22Rv1 (cell line): ENCODE results near the gene BPIFB6.

Experiments used
- H3K27ac ChIP-seq: fragments of 450-650 bp; 2 replicates; pipeline ENCODE4 v1.5.1; 2017
- CTCF ChIP-seq: fragments of 450-650 bp; IDR thresholded peaks from 2 replicates; pipeline ENCODE4 v1.5.1; 2017; ENCODE audit warnings: mild to moderate bottlenecking
- ZFX ChIP-seq: fragments of 450-650 bp; IDR thresholded peaks from 2 replicates; pipeline ENCODE4 v1.6.1; 2017; ENCODE audit warnings: antibody characterized with exemption, borderline replicate concordance

The BPIFB6 gene

DNA sequence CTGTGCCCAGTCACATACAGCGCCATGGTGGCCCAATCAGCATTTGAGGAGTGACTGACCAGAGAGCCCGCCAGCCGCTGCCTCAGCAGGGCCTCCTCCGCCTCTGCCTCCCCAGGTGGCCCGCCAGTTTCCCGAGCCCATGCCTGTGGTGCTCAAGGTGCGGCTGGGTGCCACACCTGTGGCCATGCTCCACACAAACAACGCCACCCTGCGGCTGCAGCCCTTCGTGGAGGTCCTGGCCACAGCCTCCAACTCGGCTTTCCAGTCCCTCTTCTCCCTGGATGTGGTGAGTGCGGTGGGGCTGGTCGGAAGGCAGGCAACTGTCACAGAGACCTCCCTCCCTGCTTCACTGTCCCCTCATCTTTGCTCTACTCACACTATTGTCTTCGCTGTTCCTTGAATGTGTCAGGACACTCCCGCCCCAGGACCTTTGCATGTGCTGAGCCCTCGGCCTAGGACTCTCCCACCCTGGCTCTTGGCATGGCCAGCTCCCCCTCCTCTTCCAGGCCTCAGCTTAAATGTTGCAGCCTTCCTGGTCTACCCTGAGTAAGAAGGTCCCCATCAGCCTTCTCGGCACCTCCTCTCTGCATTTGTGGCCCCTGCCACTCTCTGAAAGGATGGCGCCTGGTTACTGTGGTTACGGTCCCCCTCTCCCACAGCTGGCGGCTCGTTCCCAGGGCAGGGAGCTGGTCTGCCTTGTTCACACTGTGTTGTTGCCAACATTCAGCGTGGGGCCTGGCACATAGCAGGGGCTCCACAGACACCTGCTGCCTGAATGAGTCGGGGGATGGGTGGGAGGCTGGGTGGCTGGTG is 11.8 kb upstream of the BPIFB6 start:
- no peak for TF ChIP-seq ZFX
- TF ChIP-seq CTCF: no peak
- no peak overlapping the region for H3K27ac ChIP-seq

GRCh38 chr20:33020278-33021161 is 10.9 kb upstream of the BPIFB6 start:
- H3K27ac ChIP-seq: no peak overlapping the region
- TF ChIP-seq ZFX: no peak
- TF ChIP-seq CTCF: no peak

DNA sequence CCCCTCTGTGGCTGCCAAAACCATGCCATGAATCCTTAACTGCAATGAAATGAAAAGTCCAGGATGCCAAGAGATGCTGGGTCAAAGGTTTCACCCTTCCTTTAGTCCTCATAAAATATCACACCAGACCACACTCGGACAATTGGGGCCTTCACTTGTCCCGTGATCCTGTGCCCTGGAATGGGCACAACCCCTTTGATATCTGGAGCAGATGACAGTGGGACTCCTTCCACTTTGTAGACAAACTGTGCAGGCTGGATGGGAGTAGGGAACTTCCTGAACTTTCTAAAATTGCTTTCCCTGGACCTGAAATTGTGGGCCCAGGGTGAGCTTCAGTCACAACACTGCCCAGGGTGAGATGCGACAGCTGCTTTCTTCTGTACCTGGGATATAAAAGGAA is 9.6 kb upstream of the BPIFB6 start:
- no peak overlapping the region for H3K27ac ChIP-seq
- no peak for TF ChIP-seq CTCF
- no peak for TF ChIP-seq ZFX

DNA sequence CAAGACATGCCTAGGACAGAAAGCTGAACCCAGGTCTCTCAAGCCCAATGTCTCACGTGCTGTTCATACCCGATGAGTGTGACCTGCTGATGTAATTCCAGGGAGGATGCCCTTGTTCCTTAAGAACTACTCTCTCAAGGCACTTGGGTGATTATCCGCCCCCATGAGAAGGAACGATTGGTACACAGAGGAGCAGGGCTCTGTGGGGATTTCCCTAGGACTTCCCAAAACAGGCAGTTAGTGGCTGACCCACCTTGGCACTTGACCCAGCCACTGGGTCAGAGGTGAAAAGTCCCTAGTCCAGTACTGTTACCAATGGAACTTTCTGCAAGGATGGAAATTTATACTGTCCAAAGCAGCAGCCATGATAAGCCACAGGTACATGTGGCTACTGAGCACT is 9.2 kb upstream of the BPIFB6 start:
- H3K27ac ChIP-seq: no peak overlapping the region
- TF ChIP-seq ZFX: no peak
- no peak for TF ChIP-seq CTCF

DNA sequence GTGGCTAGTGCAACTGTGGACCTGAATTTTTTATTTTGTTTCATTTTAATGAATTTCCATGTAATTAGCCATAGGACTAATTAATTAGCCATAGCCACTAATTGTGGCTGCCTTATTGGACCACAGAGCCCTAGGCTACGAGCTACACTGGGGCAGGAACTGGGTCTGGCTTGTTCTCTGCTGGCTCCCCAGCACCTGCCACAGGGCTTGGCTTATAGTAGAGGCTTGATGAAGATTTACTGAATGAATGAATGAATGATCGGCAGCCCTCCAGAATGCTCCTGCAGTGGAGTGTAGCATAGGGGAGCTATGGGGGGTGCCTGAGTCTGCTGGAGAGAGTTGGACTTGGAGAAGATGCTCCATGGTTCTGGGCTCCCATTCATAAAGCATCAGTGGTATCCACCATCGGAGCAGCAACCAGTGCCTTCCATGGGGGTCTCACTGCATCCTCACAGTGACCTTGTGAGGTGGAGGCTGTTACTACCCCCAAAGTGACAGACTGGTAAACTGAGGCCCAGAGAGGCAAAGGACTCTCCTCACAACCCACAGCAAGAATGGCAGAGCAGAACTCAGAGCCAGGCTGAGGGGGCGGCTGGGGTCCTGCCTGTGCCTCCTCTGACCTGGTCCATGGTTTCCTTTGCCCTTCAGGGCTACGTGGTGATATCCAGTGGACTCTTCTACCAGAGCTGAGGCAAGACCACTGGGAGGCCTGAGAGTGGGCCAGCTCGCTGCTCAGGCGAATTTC is 8.6 kb upstream of the BPIFB6 start:
- TF ChIP-seq CTCF (no peak), ZFX (no peak)
- H3K27ac ChIP-seq: no peak overlapping the region

GRCh38 chr20:33023439-33024242 is 7.8 kb upstream of the BPIFB6 start:
- no peak for TF ChIP-seq ZFX
- TF ChIP-seq CTCF: no peak

More at GRCh38 chr20:33023439-33024242, 7.8 kb upstream of the BPIFB6 start:
- no peak overlapping the region for H3K27ac ChIP-seq
